Tongue (tissue), 2 donors: Measurements from ENCODE around the gene PRKN. TPM values are rescaled to one million over a fixed set of nuclear protein-coding genes. Genes with fewer than 3 reads are reported as not detected.
"Not testable (repeated sequence)": the region's sequence is repeated elsewhere in the genome, so short reads cannot be mapped to it uniquely, and the experiment has no call there.

Source experiments
- DNase-seq: peaks from one replicate; pipeline ENCODE4 v3.0.0-alpha.2; 2015
- total RNA-seq: library from RNA; depleted of rRNA; stranded (reverse); fragments of >200 nt; gene quantifications from one replicate; pipeline ENCODE4 v1.2.3, GENCODE V29; 2014

Gene PRKN
- total RNA-seq, 1 donor from 2014 or later = 7.0 TPM

GRCh38 chr6:162531391-162531790 lies 196.2 kb downstream of the PRKN start:
- DNase-seq = not testable (repeated sequence)

- DNase-seq = no peak
These were observed 199.0 kb downstream of the PRKN start for GRCh38 chr6:162528538-162528937.

DNA sequence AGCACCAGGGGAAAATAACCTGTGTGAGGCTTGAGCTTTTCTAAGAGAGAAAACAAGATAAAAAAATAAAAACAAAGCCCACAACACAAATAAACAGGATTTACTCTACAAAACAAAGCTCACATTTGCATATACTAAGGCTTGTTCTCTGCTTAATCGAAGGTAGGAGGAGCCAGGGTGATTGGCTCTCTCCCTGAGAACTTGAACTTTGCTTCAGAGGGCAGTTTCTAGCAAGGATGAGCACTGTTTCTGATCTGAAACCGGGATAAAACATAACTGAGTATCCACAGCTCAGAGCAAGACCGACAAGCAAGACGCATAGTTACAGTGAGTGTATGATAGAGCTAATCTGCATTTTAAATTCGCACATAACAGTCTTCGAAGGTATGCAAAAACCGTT lies 200.6 kb downstream of the PRKN start:
- no peak for DNase-seq

GRCh38 chr6:162525181-162525580 lies 202.4 kb downstream of the PRKN start:
- DNase-seq = peak; percentile 60

DNA sequence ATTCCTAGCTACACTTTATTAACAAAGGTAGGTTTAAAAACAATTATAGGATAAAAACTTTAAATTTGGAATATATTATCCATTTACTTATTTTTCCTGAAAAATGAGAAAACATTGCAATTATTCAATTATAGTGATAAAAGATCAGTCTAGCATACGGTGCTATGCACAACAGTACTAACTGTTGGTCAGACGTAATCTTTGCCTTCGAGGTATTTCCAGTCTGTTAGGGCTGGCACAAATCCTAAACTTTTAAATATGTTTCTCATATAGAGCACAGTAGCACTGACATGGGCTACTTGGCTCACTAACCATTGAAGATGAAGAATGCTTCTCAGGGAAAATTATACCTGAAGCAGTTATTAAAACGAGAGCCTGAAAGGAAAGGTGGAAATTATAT lies 214.8 kb downstream of the PRKN start:
- DNase-seq = no peak

DNA sequence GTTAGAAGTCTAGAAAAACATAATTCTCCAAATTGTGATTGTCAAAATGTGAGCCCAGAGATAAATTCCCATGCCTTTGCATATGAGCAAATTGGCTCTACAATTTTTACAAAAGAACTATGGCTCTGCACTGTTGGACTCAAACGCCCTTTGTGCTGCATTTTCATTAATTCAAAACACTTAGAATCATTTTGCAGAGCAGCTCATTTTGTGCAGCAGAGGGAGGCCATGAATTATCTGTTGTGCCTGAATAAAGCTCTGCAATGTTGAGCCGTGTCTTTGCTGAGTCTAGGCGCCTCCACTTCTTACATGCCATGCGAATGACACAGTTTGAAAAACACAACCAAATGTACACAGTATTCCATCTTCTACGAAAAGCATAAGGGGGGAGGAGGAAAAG lies 230.2 kb downstream of the PRKN start:
- no peak for DNase-seq

- DNase-seq = no peak
These were observed 233.6 kb downstream of the PRKN start for GRCh38 chr6:162493917-162494316.

DNA sequence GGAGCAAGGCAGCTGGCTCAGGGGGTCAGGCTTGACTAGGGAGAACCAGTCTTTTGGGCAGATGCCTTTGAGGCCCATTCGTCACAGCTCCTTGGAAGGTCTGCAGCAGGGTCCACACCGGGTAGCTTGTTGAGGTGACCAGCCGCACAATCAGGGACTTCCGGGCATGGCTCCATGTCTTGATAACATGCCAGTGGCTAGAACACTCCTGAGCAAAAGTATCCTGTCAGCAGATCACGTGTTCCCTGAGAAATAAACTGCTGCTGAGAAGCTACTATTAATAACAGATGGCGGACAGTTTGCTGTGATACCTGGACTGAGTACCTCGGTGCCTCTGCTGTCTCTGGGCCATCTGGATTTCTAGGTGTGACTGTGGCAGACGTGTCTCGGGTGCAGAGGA lies 235.9 kb downstream of the PRKN start:
- no peak for DNase-seq

- no peak for DNase-seq
These were observed 238.2 kb downstream of the PRKN start for GRCh38 chr6:162489101-162489976.

- no peak for DNase-seq
These were observed 239.1 kb downstream of the PRKN start for GRCh38 chr6:162488444-162488843.

GRCh38 chr6:162485464-162485863 lies 242.1 kb downstream of the PRKN start:
- peak; percentile 64 for DNase-seq

DNA sequence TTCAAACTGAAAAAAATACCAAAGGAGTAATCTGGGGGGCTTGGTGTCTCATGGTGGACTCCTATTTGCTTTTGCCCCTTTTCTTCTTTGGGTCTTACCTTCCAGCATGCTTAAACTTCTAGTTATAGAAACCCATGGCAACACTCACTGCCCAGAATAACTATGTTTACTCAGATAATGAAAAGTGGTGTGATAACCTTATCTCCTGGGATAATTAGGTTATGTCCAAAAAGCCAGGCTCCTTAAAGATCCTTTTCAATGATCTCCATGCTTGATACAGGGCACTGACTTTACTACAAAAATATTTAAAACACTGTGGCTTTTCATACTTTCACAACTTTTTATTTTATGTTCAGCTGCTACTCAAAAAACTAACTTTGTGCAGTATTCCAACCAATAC lies 245.6 kb downstream of the PRKN start:
- no peak for DNase-seq

- no peak for DNase-seq
These were observed 246.2 kb downstream of the PRKN start for GRCh38 chr6:162481320-162481719.

GRCh38 chr6:162478192-162478671 lies 249.3 kb downstream of the PRKN start:
- no peak for DNase-seq

DNA sequence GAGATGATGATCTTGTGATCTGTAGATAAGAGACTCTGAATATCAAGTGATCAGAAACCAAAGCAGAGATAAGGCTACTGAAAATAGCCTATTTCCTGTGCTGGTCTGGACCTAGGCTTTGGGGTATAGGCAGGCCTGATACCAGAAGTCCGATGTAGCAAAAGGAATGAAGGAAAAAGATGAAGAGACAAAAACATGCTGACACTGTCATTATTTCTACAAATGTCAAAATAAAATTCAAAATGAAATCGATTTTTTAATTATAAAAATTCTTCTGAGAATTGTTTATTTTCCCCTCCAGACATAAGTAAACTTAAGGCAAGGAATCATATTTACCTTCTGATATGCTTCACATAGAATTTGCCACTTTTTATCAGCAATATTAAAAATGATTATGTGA lies 252.8 kb downstream of the PRKN start:
- DNase-seq = no peak

- DNase-seq = no peak
These were observed 255.7 kb downstream of the PRKN start for GRCh38 chr6:162471842-162472241.

DNA sequence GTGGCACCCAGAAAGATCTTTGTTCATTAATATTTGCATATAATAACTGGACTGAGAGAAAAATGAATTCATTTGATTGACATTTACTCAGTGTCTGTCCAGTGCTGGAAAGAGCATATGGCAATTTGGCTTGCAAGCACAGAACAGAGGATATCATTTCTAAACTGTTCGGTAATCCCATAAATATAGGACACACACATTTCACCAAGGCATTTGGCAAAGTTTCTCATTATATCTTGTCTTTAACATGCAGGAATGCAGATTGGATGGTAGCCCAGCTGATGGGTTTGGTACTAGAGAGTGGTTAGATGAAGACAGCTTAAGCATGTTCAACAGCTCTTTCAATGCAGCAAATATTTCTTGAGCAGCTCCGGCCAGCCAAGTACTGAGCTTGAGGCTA lies 259.2 kb downstream of the PRKN start:
- DNase-seq = peak; percentile 74

GRCh38 chr6:162467679-162468078 lies 259.9 kb downstream of the PRKN start:
- peak; percentile 40 for DNase-seq

DNA sequence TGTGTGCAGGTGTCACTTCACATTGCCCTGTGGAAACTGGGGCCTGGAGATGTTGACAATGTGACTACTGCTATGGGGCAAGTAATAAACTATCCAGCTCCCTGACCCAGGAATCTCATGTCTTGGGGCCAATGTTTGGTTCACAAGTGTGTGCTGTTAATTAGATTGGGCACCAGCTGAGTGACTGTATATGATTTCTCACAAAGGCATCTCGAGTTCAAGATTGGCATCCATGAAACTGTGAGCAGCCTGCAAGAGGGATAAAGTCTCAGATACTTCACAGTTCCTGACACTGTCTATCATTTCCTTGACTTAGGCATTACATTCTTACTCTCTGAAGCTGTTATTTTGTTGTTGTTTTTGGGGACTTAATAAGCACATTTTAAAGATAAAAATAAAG lies 264.0 kb downstream of the PRKN start:
- peak; percentile 31 for DNase-seq

GRCh38 chr6:162459985-162460384 lies 267.6 kb downstream of the PRKN start:
- DNase-seq = no peak

- no peak for DNase-seq
These were observed 277.2 kb downstream of the PRKN start for GRCh38 chr6:162450358-162450757.

DNA sequence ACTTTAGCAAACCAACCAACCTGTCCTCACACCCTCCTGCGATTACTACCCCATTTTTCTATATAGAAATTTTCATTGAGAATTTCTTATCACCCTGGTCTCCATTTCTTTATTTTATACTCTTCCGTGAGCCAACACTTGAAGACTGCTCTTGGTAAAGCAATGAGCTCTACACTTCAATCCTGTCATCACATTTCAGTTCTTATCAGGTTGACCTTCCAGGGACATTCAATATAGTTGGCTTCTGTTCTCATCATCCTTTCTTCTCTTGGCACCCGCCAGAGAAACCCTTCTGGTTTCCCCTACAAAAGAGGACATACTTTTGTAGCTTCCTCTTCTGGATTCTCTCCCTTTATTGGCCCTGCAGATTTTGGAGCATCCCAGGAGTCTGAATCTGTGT lies 279.3 kb downstream of the PRKN start:
- no peak for DNase-seq

- DNase-seq = no peak
These were observed 284.5 kb downstream of the PRKN start for GRCh38 chr6:162443101-162443500.

- DNase-seq = peak; percentile 46
These were observed 284.9 kb downstream of the PRKN start for GRCh38 chr6:162442687-162443086.
